ENCODE results near the gene AARS2.

AARS2 gene

DNA sequence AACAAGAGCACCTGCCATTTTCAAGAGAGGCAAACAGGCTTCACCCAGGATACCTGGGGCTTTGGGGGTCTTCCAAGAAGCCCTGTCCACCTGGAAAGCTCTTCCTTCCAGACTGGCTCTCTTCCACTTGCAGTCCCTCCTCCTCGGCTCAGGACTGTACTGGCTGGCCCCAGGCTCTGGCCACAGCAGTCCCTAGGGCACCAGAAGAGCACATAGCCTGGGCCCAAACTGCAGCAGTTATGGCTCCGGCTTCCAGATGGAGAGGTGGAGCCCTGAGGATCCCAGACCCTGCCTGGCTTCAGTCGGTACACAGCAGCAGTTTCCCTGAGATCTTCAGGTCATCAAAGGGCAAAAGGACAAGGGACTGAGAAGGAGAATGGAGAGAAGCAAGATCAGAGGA, 54.2 kb downstream of the AARS2 start:
- peak overlapping the region; percentile 9; the same call in 1 of the 2 replicates for H3K4me3 ChIP-seq (replicated peaks; ENCODE audit: low read depth, low read length)
- peaks cover 41% of the 10 kb centered on the region for H3K36me3 ChIP-seq (ENCODE audit: control insufficient read depth, insufficient read depth, low read length)

GRCh38 chr6:44258325-44258863, 54.8 kb downstream of the AARS2 start:
- Histone ChIP-seq H3K36me3 (ENCODE audit: control insufficient read depth, insufficient read depth, low read length) (peaks cover 43% of the 10 kb centered on the region), H3K4me3 (replicated peaks; ENCODE audit: low read depth, low read length) (no peak overlapping the region), H3K27me3 (replicated peaks; ENCODE audit: control insufficient read depth, insufficient read depth, low read length) (no peaks in the 10 kb centered on the region)
- TF ChIP-seq CTCF (IDR thresholded peaks at IDR 0.05; ENCODE audit: insufficient read depth, low read length, poor library complexity, severe bottlenecking) = no peak
- DNase-seq (ENCODE audit: extremely low read depth, insufficient read length) = no peak

More for the DNA sequence above, 54.2 kb downstream of the AARS2 start:
- DNase-seq (ENCODE audit: extremely low read depth, insufficient read length) = no peak
- TF ChIP-seq CTCF (IDR thresholded peaks at IDR 0.05; ENCODE audit: insufficient read depth, low read length, poor library complexity, severe bottlenecking) = no peak
- H3K27me3 ChIP-seq (replicated peaks; ENCODE audit: control insufficient read depth, insufficient read depth, low read length) = no peaks in the 10 kb centered on the region

- Histone ChIP-seq H3K4me3 (replicated peaks; ENCODE audit: low read depth, low read length) (peak overlapping the region; percentile 46), H3K27me3 (replicated peaks; ENCODE audit: control insufficient read depth, insufficient read depth, low read length) (no peaks in the 10 kb centered on the region), H3K36me3 (ENCODE audit: control insufficient read depth, insufficient read depth, low read length) (peaks cover 49% of the 10 kb centered on the region)
- DNase-seq (ENCODE audit: extremely low read depth, insufficient read length) = no peak
- TF ChIP-seq CTCF (IDR thresholded peaks at IDR 0.05; ENCODE audit: insufficient read depth, low read length, poor library complexity, severe bottlenecking) = peak; percentile 33
Measured at GRCh38 chr6:44257753-44258324, 55.3 kb downstream of the AARS2 start.

DNA sequence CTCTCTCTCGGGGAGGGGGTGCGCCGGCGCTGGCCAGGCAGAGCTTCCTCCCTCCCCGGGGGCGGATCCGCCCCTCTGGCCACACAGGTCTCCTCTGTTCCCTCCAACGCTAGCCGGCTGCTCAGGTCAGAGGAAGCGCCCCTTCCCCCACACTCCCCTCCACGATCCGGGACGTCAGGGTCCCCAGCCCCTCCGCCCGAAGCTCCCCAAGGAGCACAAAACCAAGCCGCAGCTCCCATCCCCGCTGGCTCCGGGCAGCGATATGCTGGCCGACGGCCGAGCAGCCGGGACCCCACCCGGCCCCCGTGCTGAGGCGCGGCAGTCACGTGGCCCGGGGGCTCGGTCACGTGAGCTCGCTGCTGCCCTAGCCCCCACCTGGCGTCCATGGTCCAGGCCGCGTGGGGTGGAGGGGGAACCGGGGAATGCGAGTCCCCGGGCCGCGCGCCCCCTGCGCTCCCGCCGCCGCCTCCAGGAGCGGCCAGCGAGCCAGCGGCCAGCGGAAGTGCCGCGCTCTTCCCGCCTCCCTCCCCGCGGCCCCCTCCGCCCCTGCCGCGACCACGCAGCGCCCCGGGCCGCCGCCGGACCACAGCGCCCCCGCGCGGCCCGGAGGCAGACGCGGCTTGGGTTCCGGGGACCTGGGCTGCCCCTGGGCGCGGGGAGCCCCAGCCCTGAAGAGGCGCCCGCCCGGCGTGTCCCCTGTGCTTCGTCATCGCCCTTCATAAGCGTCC, 56.0 kb downstream of the AARS2 start, which contains the start of gene SLC35B2:
SLC35B2 (minus strand) TSS at position 504 of the 728 bp plus-strand sequence; CDS start at position 386, 118 bp downstream.
- peak; percentile 86 for DNase-seq (ENCODE audit: extremely low read depth, insufficient read length)
- Histone ChIP-seq H3K4me3 (replicated peaks; ENCODE audit: low read depth, low read length) (peak within 1 kb of the TSS; percentile 80), H3K27me3 (replicated peaks; ENCODE audit: control insufficient read depth, insufficient read depth, low read length) (no peaks in the 10 kb centered on the region), H3K36me3 (ENCODE audit: control insufficient read depth, insufficient read depth, low read length) (peaks cover 47% of the 10 kb centered on the region)
- TF ChIP-seq CTCF (IDR thresholded peaks at IDR 0.05; ENCODE audit: insufficient read depth, low read length, poor library complexity, severe bottlenecking) = no peak

DNA sequence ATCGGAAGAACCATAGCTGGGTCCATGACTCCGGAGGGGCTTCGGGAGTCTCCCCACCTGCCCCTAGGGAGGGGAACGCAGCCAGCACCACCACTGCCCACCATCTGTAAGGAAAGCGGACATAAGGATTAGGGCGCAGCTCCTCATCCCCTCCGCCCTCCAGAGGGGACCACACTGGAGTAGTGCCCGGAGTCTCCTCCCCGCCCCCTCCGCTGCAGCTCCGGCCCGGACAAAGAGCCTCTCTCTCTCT, 56.4 kb downstream of the AARS2 start:
- no peak for DNase-seq (ENCODE audit: extremely low read depth, insufficient read length)
- H3K36me3 ChIP-seq (ENCODE audit: control insufficient read depth, insufficient read depth, low read length) = peaks cover 47% of the 10 kb centered on the region
- no peak for TF ChIP-seq CTCF (IDR thresholded peaks at IDR 0.05; ENCODE audit: insufficient read depth, low read length, poor library complexity, severe bottlenecking)

More for the DNA sequence above, 56.4 kb downstream of the AARS2 start:
- no peaks in the 10 kb centered on the region for H3K27me3 ChIP-seq (replicated peaks; ENCODE audit: control insufficient read depth, insufficient read depth, low read length)
- peak overlapping the region; percentile 80 for H3K4me3 ChIP-seq (replicated peaks; ENCODE audit: low read depth, low read length)

Measured in GM06990 (cell line).